Measurements from ENCODE around the gene FCHSD2.

The FCHSD2 gene

DNA sequence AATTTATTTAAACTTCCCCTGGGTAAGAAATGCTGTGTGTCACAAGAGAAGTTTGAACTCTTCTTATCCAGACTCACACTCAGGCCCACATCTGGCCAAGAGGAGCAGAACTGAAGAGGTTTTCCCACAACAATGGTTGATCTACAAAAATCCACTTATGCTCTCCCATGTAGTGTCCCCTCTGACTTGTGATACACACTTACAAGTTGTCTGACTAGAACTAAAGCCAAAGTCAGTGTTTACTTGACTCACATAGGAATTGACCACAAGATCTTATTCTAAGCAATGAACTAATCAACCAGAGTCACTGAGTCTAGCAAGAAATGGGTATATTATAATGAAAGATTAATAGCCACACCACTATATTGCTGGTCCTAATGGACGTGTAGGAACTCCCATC lies 194.9 kb downstream of the FCHSD2 start:
- TF ChIP-seq, protein P1, sequence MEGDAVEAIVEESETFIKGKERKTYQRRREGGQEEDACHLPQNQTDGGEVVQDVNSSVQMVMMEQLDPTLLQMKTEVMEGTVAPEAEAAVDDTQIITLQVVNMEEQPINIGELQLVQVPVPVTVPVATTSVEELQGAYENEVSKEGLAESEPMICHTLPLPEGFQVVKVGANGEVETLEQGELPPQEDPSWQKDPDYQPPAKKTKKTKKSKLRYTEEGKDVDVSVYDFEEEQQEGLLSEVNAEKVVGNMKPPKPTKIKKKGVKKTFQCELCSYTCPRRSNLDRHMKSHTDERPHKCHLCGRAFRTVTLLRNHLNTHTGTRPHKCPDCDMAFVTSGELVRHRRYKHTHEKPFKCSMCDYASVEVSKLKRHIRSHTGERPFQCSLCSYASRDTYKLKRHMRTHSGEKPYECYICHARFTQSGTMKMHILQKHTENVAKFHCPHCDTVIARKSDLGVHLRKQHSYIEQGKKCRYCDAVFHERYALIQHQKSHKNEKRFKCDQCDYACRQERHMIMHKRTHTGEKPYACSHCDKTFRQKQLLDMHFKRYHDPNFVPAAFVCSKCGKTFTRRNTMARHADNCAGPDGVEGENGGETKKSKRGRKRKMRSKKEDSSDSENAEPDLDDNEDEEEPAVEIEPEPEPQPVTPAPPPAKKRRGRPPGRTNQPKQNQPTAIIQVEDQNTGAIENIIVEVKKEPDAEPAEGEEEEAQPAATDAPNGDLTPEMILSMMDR (IDR thresholded peaks at IDR 0.05; ENCODE audit: control extremely low read depth, extremely low read depth, low read depth, missing control alignments), result no peak
- POLR2A ChIA-PET, result no interaction called here
- CTCF ChIA-PET, result interaction anchor here (0.9 kb wide), 1 partner anchor 18 kb away, joined by 3 read pairs; no protein-coding TSS in a partner anchor
- DNase-seq (ENCODE audit: extremely low spot score), result no peak

DNA sequence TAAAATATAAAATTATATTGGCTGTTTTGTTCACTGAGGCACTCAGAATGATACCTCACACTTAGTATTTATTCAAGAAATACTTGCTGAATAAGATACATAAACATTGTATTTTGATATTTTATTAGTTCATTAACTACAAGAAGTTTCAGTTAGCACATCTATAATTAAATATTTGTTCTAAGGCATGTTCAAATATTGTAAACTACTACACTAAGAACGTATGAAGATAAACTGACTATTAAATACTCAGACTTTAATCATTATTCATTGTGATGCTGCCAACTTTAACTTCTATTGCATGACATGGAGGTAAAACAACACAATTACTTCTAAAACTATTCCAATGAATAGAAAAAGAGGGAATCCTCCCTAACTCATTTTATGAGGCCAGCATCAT lies 198.5 kb downstream of the FCHSD2 start:
- TF ChIP-seq, protein P1 (IDR thresholded peaks at IDR 0.05; ENCODE audit: control extremely low read depth, extremely low read depth, low read depth, missing control alignments), result no peak
- no peak for DNase-seq (ENCODE audit: extremely low spot score)
- CTCF ChIA-PET, result no interaction called here
- POLR2A ChIA-PET, result no interaction called here

DNA sequence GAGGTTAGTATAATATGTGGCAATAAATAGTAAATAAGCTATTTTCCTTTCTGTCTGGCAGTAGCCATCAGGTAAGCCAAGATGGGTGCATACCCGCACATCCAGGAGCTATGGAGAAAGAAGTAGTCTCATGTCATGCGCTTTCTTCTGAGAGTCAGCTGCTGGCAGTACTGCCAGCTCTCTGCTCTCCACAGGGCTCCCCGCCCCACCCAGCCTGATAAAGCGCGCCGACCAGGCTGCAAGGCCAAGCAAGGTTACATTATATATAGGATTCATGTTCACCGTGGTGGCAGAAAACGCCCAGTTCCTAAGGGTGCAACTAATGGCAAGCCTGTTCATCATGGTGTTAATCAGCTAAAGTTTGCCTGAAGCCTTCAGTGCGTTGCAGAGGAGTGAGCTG lies 201.7 kb downstream of the FCHSD2 start:
- DNase-seq (ENCODE audit: extremely low spot score), result no peak
- ChIA-PET POLR2A (no interaction called here), CTCF (interaction anchor here (0.7 to 1.2 kb wide), 2 partner anchors 237 to 239 kb away, joined by 3 to 5 read pairs; no protein-coding TSS in a partner anchor)
- TF ChIP-seq, protein P1 (IDR thresholded peaks at IDR 0.05; ENCODE audit: control extremely low read depth, extremely low read depth, low read depth, missing control alignments), result no peak

DNA sequence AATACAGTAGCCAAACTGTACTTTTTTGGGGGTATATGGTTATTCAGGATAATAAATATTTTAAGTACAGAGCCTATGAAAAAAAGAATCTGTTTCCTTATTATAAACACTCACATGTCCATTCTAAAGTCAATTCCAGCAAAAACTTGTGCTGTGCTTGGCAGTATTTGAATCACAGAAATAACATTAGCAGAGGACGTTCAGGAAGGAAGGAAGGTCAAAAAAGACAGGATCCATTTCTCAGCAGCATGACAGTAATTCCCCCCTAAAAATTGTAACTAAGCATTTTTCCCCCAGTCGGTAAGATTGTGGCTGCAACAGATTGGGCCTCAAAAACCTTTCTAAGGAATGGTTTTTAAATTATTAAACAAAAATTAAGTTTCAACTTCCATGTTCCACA lies 203.1 kb downstream of the FCHSD2 start:
- TF ChIP-seq, protein P1 (IDR thresholded peaks at IDR 0.05; ENCODE audit: control extremely low read depth, extremely low read depth, low read depth, missing control alignments), result no peak
- ChIA-PET CTCF (no interaction called here), POLR2A (interaction anchor here (0.5 kb wide), 1 partner anchor 21 kb away, joined by 3 read pairs; no protein-coding TSS in a partner anchor)
- DNase-seq (ENCODE audit: extremely low spot score), result no peak

DNA sequence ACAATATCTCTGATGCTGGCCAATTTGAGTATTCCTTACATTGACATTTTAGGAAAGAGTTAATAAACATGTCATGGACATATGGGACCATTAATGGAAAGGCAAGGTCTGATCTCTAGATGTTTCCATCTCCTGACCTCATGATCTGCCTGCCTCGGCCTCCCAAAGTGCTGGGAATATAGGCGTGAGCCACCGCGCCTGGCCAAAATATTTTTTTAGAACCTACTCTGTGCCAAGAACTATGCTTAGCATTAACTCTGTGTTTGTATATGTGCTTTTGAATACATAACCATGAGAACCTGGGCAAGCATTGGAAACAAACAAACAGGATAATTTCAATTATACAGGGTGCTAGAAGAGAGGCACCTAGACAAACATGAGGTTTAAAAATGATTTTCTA lies 204.7 kb downstream of the FCHSD2 start:
- ChIA-PET CTCF (no interaction called here), POLR2A (no interaction called here)
- TF ChIP-seq, protein P1 (IDR thresholded peaks at IDR 0.05; ENCODE audit: control extremely low read depth, extremely low read depth, low read depth, missing control alignments), result no peak
- DNase-seq (ENCODE audit: extremely low spot score), result no peak

DNA sequence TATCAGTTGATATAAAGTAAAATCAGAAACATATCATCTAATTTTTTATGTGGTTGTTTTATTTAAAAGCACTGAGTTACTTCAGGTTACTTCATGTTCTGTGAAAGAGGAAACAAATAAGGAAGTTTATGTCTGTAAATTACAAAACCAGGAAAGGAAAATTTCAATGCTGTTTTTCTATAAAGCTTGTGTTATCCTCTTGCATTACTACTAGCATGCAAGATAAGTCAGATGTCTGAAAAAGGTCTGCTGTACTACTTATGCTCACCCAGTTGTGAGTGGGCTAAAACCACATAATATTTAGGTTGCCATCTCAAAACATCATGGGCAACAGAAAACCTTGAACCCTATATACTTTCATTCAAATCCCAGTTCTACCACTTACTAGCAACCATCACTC lies 206.4 kb downstream of the FCHSD2 start:
- DNase-seq (ENCODE audit: extremely low spot score), result no peak
- ChIA-PET POLR2A (no interaction called here), CTCF (interaction anchor here (1.3 kb wide), 1 partner anchor 12 kb away, joined by 3 read pairs; no protein-coding TSS in a partner anchor)
- TF ChIP-seq, protein P1 (IDR thresholded peaks at IDR 0.05; ENCODE audit: control extremely low read depth, extremely low read depth, low read depth, missing control alignments), result no peak

All from GM10248 (cell line).